Activated CD8-positive, alpha-beta memory T cell treated with anti-CD3 and anti-CD28 coated beads for 24 hours (primary cell): Measurements from ENCODE around the gene DENND5A.
"Not testable (repeated sequence)": the region's sequence is repeated elsewhere in the genome, so short reads cannot be mapped to it uniquely, and the experiment has no call there.

Source experiments
- DNase-seq: peaks from one replicate; pipeline ENCODE4 v3.0.0-alpha.2; 2020

DENND5A gene

GRCh38 chr11:9210224-9210921, 54.8 kb downstream of the DENND5A start:
- DNase-seq = no peak

GRCh38 chr11:9209604-9210003, 55.5 kb downstream of the DENND5A start:
- not testable (repeated sequence) for DNase-seq

- no peak for DNase-seq
These were observed 56.2 kb downstream of the DENND5A start for GRCh38 chr11:9208726-9209501.

GRCh38 chr11:9207229-9207628, 57.9 kb downstream of the DENND5A start:
- no peak for DNase-seq

- DNase-seq = no peak
These were observed 58.7 kb downstream of the DENND5A start for GRCh38 chr11:9206496-9206895.

- DNase-seq = no peak
These were observed 61.3 kb downstream of the DENND5A start for GRCh38 chr11:9203691-9204311.

- no peak for DNase-seq
These were observed 63.6 kb downstream of the DENND5A start for GRCh38 chr11:9201372-9202162.

- no peak for DNase-seq
These were observed 64.7 kb downstream of the DENND5A start for GRCh38 chr11:9200471-9200870.

GRCh38 chr11:9193316-9193715, 71.8 kb downstream of the DENND5A start:
- DNase-seq = no peak

- no peak for DNase-seq
These were observed 72.6 kb downstream of the DENND5A start for GRCh38 chr11:9192561-9192960.

GRCh38 chr11:9190326-9191016, 74.7 kb downstream of the DENND5A start:
- DNase-seq = not testable (repeated sequence)

- DNase-seq = not testable (repeated sequence)
These were observed 76.3 kb downstream of the DENND5A start for GRCh38 chr11:9188860-9189259.

- no peak for DNase-seq
These were observed 77.5 kb downstream of the DENND5A start for GRCh38 chr11:9187616-9188015.

GRCh38 chr11:9184516-9184915, 80.6 kb downstream of the DENND5A start:
- no peak for DNase-seq

GRCh38 chr11:9182180-9182871, 82.8 kb downstream of the DENND5A start:
- no peak for DNase-seq

- DNase-seq = no peak
These were observed 84.4 kb downstream of the DENND5A start for GRCh38 chr11:9180784-9181183.

GRCh38 chr11:9179141-9179540, 86.0 kb downstream of the DENND5A start:
- no peak for DNase-seq

GRCh38 chr11:9178716-9179115, 86.4 kb downstream of the DENND5A start:
- no peak for DNase-seq

- DNase-seq = no peak
These were observed 87.6 kb downstream of the DENND5A start for GRCh38 chr11:9177438-9178091.

GRCh38 chr11:9176550-9176949, 88.6 kb downstream of the DENND5A start:
- no peak for DNase-seq

- DNase-seq = no peak
These were observed 89.0 kb downstream of the DENND5A start for GRCh38 chr11:9176136-9176535.
